ENCODE measurements around the gene ENDOU. TPM values are rescaled to one million over a fixed set of nuclear protein-coding genes. Genes with fewer than 3 reads are reported as not detected.
A peak's percentile ranks its signal among the peaks of the same experiment; 100 is the strongest.

The ENDOU gene
- total and polyA plus RNA-seq, 2 donors (not counting 3 experiments of a cell fraction or from before 2014, with no cell fraction given): not detected

DNA sequence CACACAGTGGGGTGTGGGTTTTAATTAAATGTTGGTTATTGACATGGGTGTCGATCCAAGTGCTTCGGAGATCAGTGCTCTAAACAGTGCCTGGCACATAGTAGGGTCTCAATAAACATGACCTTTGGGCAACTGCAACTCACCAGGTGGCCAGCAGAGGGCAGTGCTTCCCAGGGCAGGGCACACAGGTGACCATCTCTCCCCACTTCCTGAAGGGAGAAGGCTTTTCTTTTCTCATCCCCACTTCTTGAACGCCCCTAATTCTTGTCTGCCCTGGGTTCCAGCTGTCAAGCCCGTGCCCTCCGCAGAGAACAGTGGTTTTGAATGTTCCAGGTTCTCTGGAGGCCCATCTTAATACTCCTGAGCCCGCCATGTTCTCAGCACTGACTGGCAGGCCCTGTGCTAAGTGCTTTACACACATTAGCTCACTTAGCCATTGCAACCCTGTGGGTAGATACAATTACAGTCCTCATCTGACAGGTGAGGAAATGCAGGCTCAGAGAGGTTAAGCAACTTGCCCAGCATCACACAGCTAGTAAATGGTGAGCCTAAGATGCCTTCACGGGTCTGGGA lies 17.0 kb upstream of the ENDOU start:
- Histone ChIP-seq H2AFZ (ENCODE audit: low read depth, low read length) (no peak overlapping the region), H3K9me1 (replicated peaks; ENCODE audit: control insufficient read depth, extremely low read depth, insufficient read depth, low read length) (no peaks in the 10 kb centered on the region), H3K9ac (replicated peaks; ENCODE audit: extremely low read depth, insufficient read depth, low read length) (no peak overlapping the region), H4K20me1 (replicated peaks; ENCODE audit: control insufficient read depth, extremely low read depth, insufficient read depth, low read length) (no peaks in the 10 kb centered on the region), H3K79me2 (ENCODE audit: control insufficient read depth, insufficient read depth, low read length) (no peaks in the 10 kb centered on the region), H3K4me2 (ENCODE audit: insufficient read depth, low read length) (no peak overlapping the region), H3K4me1 (ENCODE audit: control insufficient read depth, extremely low read depth, insufficient read depth, low read length) (peaks cover 11% of the 10 kb centered on the region), H3K27me3 (ENCODE audit: control insufficient read depth in 2 of 2, insufficient read depth in 2 of 2, low read length in 2 of 2) (no peaks in the 10 kb centered on the region), H3K27ac (ENCODE audit: insufficient read depth, low read depth, low read length) (no peak overlapping the region), H3K9me3 (replicated peaks; ENCODE audit: control insufficient read depth, insufficient read depth, low read length) (no peaks in the 10 kb centered on the region), H3K36me3 (ENCODE audit: control insufficient read depth in 2 of 2, extremely low read depth in 1 of 2, insufficient read depth in 2 of 2, low read length in 2 of 2) (peaks cover 0 to 25% of the 10 kb centered on the region in 2 experiments), H3K4me3 (replicated peaks in 1 of 3; ENCODE audit: insufficient read depth in 1 of 3, low read depth in 1 of 3, low read length in 3 of 3) (no peak overlapping the region)
- ChIA-PET CTCF (interaction anchor here (0.8 to 10.4 kb wide), 18 partner anchors 10 to 210 kb away, joined by 3 to 385 read pairs (median 6); partner anchors contain the start of genes RAPGEF3 and SLC48A1), POLR2A (interaction anchor here (0.7 to 1.9 kb wide), 2 partner anchors 16 to 25 kb away, joined by 3 to 8 read pairs; partner anchors contain the start of gene RAPGEF3)
- intact Hi-C loops (cut with micrococcal nuclease): loop anchor here (1.0 kb wide), 5 partner anchors 17 to 96 kb away; no protein-coding TSS in a partner anchor
- BruUV-seq (replicated peaks): no TSS peak
- TF ChIP-seq, protein P1, sequence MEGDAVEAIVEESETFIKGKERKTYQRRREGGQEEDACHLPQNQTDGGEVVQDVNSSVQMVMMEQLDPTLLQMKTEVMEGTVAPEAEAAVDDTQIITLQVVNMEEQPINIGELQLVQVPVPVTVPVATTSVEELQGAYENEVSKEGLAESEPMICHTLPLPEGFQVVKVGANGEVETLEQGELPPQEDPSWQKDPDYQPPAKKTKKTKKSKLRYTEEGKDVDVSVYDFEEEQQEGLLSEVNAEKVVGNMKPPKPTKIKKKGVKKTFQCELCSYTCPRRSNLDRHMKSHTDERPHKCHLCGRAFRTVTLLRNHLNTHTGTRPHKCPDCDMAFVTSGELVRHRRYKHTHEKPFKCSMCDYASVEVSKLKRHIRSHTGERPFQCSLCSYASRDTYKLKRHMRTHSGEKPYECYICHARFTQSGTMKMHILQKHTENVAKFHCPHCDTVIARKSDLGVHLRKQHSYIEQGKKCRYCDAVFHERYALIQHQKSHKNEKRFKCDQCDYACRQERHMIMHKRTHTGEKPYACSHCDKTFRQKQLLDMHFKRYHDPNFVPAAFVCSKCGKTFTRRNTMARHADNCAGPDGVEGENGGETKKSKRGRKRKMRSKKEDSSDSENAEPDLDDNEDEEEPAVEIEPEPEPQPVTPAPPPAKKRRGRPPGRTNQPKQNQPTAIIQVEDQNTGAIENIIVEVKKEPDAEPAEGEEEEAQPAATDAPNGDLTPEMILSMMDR (IDR thresholded peaks at IDR 0.05; ENCODE audit: extremely low read depth in 1 of 2, insufficient read depth in 1 of 2, low read depth in 1 of 2, low read length in 2 of 2): peak; percentile 89 to 94
- TF ChIP-seq FOS (IDR thresholded peaks at IDR 0.05; ENCODE audit: borderline replicate concordance, insufficient read depth, low read length) (no peak), JUN (IDR thresholded peaks at IDR 0.05; ENCODE audit: borderline replicate concordance, insufficient read depth, insufficient read length, low read depth) (no peak)
- TF ChIP-seq, protein P2, sequence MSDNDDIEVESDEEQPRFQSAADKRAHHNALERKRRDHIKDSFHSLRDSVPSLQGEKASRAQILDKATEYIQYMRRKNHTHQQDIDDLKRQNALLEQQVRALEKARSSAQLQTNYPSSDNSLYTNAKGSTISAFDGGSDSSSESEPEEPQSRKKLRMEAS (IDR thresholded peaks at IDR 0.05; ENCODE audit: insufficient read depth, insufficient read length): no peak
- peak; percentile 77 for FAIRE-seq
- peak; percentile 51 for DNase-seq (ENCODE audit: low read depth, low spot score)
- dilution Hi-C loops (cut with MboI; ENCODE audit: extremely low pct_ligation_motif_present, low sequenced_read_pairs): no loop called here

Data from endothelial cell of umbilical vein (primary cell).